A549 (cell line): Measurements from ENCODE around the gene FSCN2. TPM values are rescaled to one million over a fixed set of nuclear protein-coding genes. Genes with fewer than 3 reads are reported as not detected.

Experiments used
- ATAC-seq, 2 experiments: fragments of 200-7000 bp in 1 of 2; fragments of >200 bp in 1 of 2; cut with Nextera tagmentation in 1 of 2; cut with Tn5 transposase in 1 of 2; 3 replicates each; pipeline versions ENCODE4 v1.8.0 to v1.9.1; 2018 to 2020; ENCODE audit warnings: mild to moderate bottlenecking in 1 of 2, moderate library complexity in 1 of 2
- CTCF ChIA-PET: fragments of 300-600 bp; sonication (Branson Sonifier 250); formaldehyde crosslinking; extraction: SDS; loops from one replicate; lab custom pipeline; 2021; ENCODE audit warnings: antibody characterized with exemption, inconsistent platforms; lab: Yijun Ruan, JAX
- POLR2A ChIA-PET: fragments of 350-600 bp; formaldehyde crosslinking; extraction: SDS; loops from one replicate; lab custom pipeline; 2021; ENCODE audit warnings: antibody characterized with exemption, inconsistent platforms; lab: Yijun Ruan, JAX
- DNase-seq, 2 experiments: peaks; one replicate each; pipeline versions ENCODE4 v3.0.0 to v3.0.0-alpha.2; 2011 to 2016; ENCODE audit warnings: low read depth in 1 of 2, low spot score in 1 of 2
- FAIRE-seq: peaks from 2 replicates; lab custom pipeline; 2011; peaks lifted over from hg19 to GRCh38; lab: Jason Lieb, UNC
- H3K27ac ChIP-seq, 2 experiments: fragments of >200 bp; sonication (Bioruptor Twin); formaldehyde crosslinking; 3 replicates each; pipeline ENCODE4 v1.5.1; 2016 to 2017
- H3K4me1 ChIP-seq: fragments of >200 bp; sonication (Bioruptor Twin); formaldehyde crosslinking; 3 replicates; pipeline ENCODE4 v1.6.1; 2016
- H3K4me2 ChIP-seq: fragments of >200 bp; sonication (Bioruptor Twin); formaldehyde crosslinking; 3 replicates; pipeline ENCODE4 v1.6.1; 2016
- H3K4me3 ChIP-seq: fragments of >200 bp; sonication (Bioruptor Twin); formaldehyde crosslinking; 3 replicates; pipeline ENCODE4 v1.5.1; 2016
- H3K9me3 ChIP-seq: fragments of >200 bp; sonication (Bioruptor Twin); formaldehyde crosslinking; 3 replicates; pipeline ENCODE4 v1.6.1; 2016
- CHD4 ChIP-seq: fragments of 200-600 bp; sonication (generic); IDR thresholded peaks from 2 replicates; pipeline ENCODE4 v1.6.1; 2016; ENCODE audit warnings: antibody characterized with exemption, mild to moderate bottlenecking, borderline replicate concordance
- CTCF ChIP-seq: fragments of >200 bp; sonication (Bioruptor Twin); formaldehyde crosslinking; IDR thresholded peaks from 3 replicates; pipeline ENCODE4 v1.5.1; 2016
- EHMT2 ChIP-seq: fragments of 200-600 bp; sonication (generic); IDR thresholded peaks from 2 replicates; pipeline ENCODE4 v1.6.1; 2016; ENCODE audit warnings: antibody characterized with exemption, low read depth, mild to moderate bottlenecking, moderate library complexity
- ELK1 ChIP-seq: fragments of 150-350 bp; IDR thresholded peaks from 2 replicates; pipeline ENCODE4 v1.6.1; 2014; ENCODE audit warnings: low read depth, mild to moderate bottlenecking, low read length
- FOSL2 ChIP-seq, 2 experiments: fragments of 450-650 bp in 1 of 2; fragments of >200 bp in 1 of 2; sonication (Bioruptor Twin) in 1 of 2; formaldehyde crosslinking; IDR thresholded peaks; 2 replicates each; pipeline versions ENCODE4 v1.5.0 to v1.6.1; 2016 to 2020; ENCODE audit warnings: mild to moderate bottlenecking in 1 of 2, moderate library complexity in 1 of 2
- FOXS1 ChIP-seq: fragments of 250-450 bp; sonication (Bioruptor Pico); IDR thresholded peaks from 2 replicates; pipeline ENCODE4 v1.5.0; 2020; ENCODE audit warnings: mild to moderate bottlenecking, moderate library complexity
- GATA3 ChIP-seq: IDR thresholded peaks from 2 replicates; pipeline ENCODE4 v1.6.1; 2012; ENCODE audit warnings: borderline replicate concordance
- HEYL ChIP-seq: fragments of 250-450 bp; sonication (Bioruptor Pico); IDR thresholded peaks from 2 replicates; pipeline ENCODE4 v1.8.0; 2021; ENCODE audit warnings: mild to moderate bottlenecking, moderate library complexity
- HOXA7 ChIP-seq: fragments of 250-450 bp; sonication (Bioruptor Pico); IDR thresholded peaks from 2 replicates; pipeline ENCODE4 v1.5.0; 2020; ENCODE audit warnings: mild to moderate bottlenecking, moderate library complexity
- HOXB5 ChIP-seq: fragments of 250-450 bp; sonication (Bioruptor Pico); IDR thresholded peaks from 2 replicates; pipeline ENCODE4 v1.5.0; 2020; ENCODE audit warnings: mild to moderate bottlenecking, moderate library complexity
- JUN ChIP-seq, 2 experiments: fragments of >200 bp; sonication (Bioruptor Twin); formaldehyde crosslinking; IDR thresholded peaks; 2 replicates in 1 of 2; 3 replicates in 1 of 2; pipeline ENCODE4 v1.6.1; 2016 to 2017
- JUNB ChIP-seq: fragments of >200 bp; sonication (Bioruptor Twin); formaldehyde crosslinking; IDR thresholded peaks from 2 replicates; pipeline ENCODE4 v1.6.1; 2016
- KDM1A ChIP-seq: fragments of 200-600 bp; sonication (generic); IDR thresholded peaks from 2 replicates; pipeline ENCODE4 v1.6.1; 2016; ENCODE audit warnings: low read depth, mild to moderate bottlenecking
- KDM5A ChIP-seq: fragments of 200-600 bp; sonication (generic); IDR thresholded peaks from 2 replicates; pipeline ENCODE4 v1.6.1; 2016; ENCODE audit warnings: antibody characterized with exemption, mild to moderate bottlenecking
- MAFK ChIP-seq: fragments of 450-650 bp; IDR thresholded peaks from 2 replicates; pipeline ENCODE4 v1.6.1; 2014; ENCODE audit not compliant: partially characterized antibody
- NFE2L2 ChIP-seq: fragments of 150-350 bp; conservative IDR thresholded peaks from 2 replicates; pipeline ENCODE4 v1.6.1; 2014; ENCODE audit warnings: low read length
- NPAS2 ChIP-seq: fragments of 250-450 bp; sonication (Bioruptor Pico); IDR thresholded peaks from 2 replicates; pipeline ENCODE4 v1.8.0; 2022; ENCODE audit warnings: mild to moderate bottlenecking, moderate library complexity, borderline replicate concordance
- PHF8 ChIP-seq: fragments of 200-600 bp; sonication (generic); IDR thresholded peaks from 2 replicates; pipeline ENCODE4 v1.6.1; 2016; ENCODE audit warnings: low read depth, mild to moderate bottlenecking, antibody characterized with exemption, moderate library complexity, borderline replicate concordance
- RCOR1 ChIP-seq: fragments of 150-350 bp; IDR thresholded peaks from 2 replicates; pipeline ENCODE4 v1.6.1; 2014; ENCODE audit warnings: antibody characterized with exemption, low read length, low read depth
- RNF2 ChIP-seq: fragments of 200-600 bp; sonication (generic); IDR thresholded peaks from 2 replicates; pipeline ENCODE4 v1.6.1; 2016; ENCODE audit warnings: low read depth, mild to moderate bottlenecking, antibody characterized with exemption, moderate library complexity, borderline replicate concordance
- SREBF2 ChIP-seq: fragments of 450-650 bp; IDR thresholded peaks from 2 replicates; pipeline ENCODE4 v1.6.1; 2014; ENCODE audit warnings: mild to moderate bottlenecking, moderate library complexity
- TP53 ChIP-seq: fragments of 250-450 bp; sonication (Bioruptor Pico); IDR thresholded peaks from 2 replicates; pipeline ENCODE4 v1.5.0; 2021; ENCODE audit warnings: mild to moderate bottlenecking, moderate library complexity
- ZC3H11A ChIP-seq: fragments of 450-650 bp; IDR thresholded peaks from 2 replicates; pipeline ENCODE4 v1.6.1; 2014; ENCODE audit warnings: antibody characterized with exemption, mild to moderate bottlenecking
- ZFP36 ChIP-seq: fragments of 450-650 bp; IDR thresholded peaks from 2 replicates; pipeline ENCODE4 v1.6.1; 2014; ENCODE audit warnings: borderline replicate concordance; ENCODE audit not compliant: partially characterized antibody
- WGBS: methylation state at CpG from one replicate; pipeline ENCODE4 v1.1.6; 2017; ENCODE audit errors: missing lambda C conversion rate; 5-methylcytosine and 5-hydroxymethylcytosine counted together
- polyA plus RNA-seq, 4 experiments: library from polyadenylated mRNA; depleted of rRNA in 3 of 4; stranded (reverse); fragments of >200 nt; fragmentation: RNase III in 1 of 4; extraction: RNeasy Plus Mini Kit Qiagen cat#74134 plus additional on column Dnase treatment in 1 of 4; gene quantifications; 2 replicates in 3 of 4; 3 replicates in 1 of 4; pipeline ENCODE4 v1.2.3, GENCODE V29; 2011 to 2017
- TF ChIP-seq, protein P1 (sequence below): fragments of 250-450 bp; sonication (Bioruptor Pico); IDR thresholded peaks from 2 replicates; pipeline ENCODE4 v1.5.0; 2021; ENCODE audit warnings: mild to moderate bottlenecking, moderate library complexity, borderline replicate concordance
- TF ChIP-seq, protein P2 (sequence below): fragments of 450-650 bp; IDR thresholded peaks from 2 replicates; pipeline ENCODE4 v1.6.1; 2014; ENCODE audit warnings: antibody characterized with exemption
- TF ChIP-seq, protein P3 (sequence below): fragments of 200-600 bp; sonication (generic); IDR thresholded peaks from 2 replicates; pipeline ENCODE4 v1.6.1; 2016; ENCODE audit warnings: antibody characterized with exemption, mild to moderate bottlenecking, moderate library complexity
- TF ChIP-seq, protein P4 (sequence below): fragments of >200 bp; sonication (Bioruptor Twin); formaldehyde crosslinking; IDR thresholded peaks from 3 replicates; pipeline ENCODE4 v1.6.1; 2016

FSCN2 gene
- polyA plus RNA-seq, 2 of the 4 experiments (the other 2 are of a cell fraction): 0.84 to 1.3 TPM

GRCh38 chr17:81510785-81511553 lies 17.2 kb upstream of the FSCN2 start:
- POLR2A ChIA-PET: interaction anchor here (0.6 to 2.1 kb wide), 3 partner anchors 11 to 90 kb away, joined by 3 to 7 read pairs (median 3); partner anchors contain the start of gene FAAP100
- no peak for TF ChIP-seq ELK1
- no peak for TF ChIP-seq HOXB5 (CRISPR knock-in tag)
- TF ChIP-seq, protein P1, sequence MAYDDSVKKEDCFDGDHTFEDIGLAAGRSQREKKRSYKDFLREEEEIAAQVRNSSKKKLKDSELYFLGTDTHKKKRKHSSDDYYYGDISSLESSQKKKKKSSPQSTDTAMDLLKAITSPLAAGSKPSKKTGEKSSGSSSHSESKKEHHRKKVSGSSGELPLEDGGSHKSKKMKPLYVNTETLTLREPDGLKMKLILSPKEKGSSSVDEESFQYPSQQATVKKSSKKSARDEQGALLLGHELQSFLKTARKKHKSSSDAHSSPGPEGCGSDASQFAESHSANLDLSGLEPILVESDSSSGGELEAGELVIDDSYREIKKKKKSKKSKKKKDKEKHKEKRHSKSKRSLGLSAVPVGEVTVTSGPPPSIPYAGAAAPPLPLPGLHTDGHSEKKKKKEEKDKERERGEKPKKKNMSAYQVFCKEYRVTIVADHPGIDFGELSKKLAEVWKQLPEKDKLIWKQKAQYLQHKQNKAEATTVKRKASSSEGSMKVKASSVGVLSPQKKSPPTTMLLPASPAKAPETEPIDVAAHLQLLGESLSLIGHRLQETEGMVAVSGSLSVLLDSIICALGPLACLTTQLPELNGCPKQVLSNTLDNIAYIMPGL (CRISPR knock-in tag): no peak
- TF ChIP-seq, protein P2, sequence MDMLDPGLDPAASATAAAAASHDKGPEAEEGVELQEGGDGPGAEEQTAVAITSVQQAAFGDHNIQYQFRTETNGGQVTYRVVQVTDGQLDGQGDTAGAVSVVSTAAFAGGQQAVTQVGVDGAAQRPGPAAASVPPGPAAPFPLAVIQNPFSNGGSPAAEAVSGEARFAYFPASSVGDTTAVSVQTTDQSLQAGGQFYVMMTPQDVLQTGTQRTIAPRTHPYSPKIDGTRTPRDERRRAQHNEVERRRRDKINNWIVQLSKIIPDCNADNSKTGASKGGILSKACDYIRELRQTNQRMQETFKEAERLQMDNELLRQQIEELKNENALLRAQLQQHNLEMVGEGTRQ: 0 out of 2 replicates have a peak, but pooled peaks have one; percentile 3
- no peak for TF ChIP-seq HOXA7 (CRISPR knock-in tag)
- TF ChIP-seq RNF2: 0 out of 2 replicates have a peak, but pooled peaks have one; percentile 30
- TF ChIP-seq CTCF: no peak
- TF ChIP-seq, protein P3, sequence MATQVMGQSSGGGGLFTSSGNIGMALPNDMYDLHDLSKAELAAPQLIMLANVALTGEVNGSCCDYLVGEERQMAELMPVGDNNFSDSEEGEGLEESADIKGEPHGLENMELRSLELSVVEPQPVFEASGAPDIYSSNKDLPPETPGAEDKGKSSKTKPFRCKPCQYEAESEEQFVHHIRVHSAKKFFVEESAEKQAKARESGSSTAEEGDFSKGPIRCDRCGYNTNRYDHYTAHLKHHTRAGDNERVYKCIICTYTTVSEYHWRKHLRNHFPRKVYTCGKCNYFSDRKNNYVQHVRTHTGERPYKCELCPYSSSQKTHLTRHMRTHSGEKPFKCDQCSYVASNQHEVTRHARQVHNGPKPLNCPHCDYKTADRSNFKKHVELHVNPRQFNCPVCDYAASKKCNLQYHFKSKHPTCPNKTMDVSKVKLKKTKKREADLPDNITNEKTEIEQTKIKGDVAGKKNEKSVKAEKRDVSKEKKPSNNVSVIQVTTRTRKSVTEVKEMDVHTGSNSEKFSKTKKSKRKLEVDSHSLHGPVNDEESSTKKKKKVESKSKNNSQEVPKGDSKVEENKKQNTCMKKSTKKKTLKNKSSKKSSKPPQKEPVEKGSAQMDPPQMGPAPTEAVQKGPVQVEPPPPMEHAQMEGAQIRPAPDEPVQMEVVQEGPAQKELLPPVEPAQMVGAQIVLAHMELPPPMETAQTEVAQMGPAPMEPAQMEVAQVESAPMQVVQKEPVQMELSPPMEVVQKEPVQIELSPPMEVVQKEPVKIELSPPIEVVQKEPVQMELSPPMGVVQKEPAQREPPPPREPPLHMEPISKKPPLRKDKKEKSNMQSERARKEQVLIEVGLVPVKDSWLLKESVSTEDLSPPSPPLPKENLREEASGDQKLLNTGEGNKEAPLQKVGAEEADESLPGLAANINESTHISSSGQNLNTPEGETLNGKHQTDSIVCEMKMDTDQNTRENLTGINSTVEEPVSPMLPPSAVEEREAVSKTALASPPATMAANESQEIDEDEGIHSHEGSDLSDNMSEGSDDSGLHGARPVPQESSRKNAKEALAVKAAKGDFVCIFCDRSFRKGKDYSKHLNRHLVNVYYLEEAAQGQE: no peak; the same call in 1 of the 2 replicates
- no peak for TF ChIP-seq ZFP36
- TF ChIP-seq KDM1A: no peak
- no peak for TF ChIP-seq TP53 (CRISPR knock-in tag)
- TF ChIP-seq CHD4: no peak
- TF ChIP-seq JUNB: no peak
- TF ChIP-seq PHF8: no peak
- TF ChIP-seq NFE2L2: no peak
- no peak for TF ChIP-seq FOSL2 (IDR thresholded peaks at IDR 0.05)
- no peak for TF ChIP-seq FOSL2 (CRISPR knock-in tag; IDR thresholded peaks at IDR 0.05)
- no peak for TF ChIP-seq HEYL (CRISPR knock-in tag)
- TF ChIP-seq SREBF2: no peak
- no peak for TF ChIP-seq NPAS2 (CRISPR knock-in tag)
- TF ChIP-seq FOXS1 (CRISPR knock-in tag): no peak
- no peak for TF ChIP-seq MAFK
- TF ChIP-seq RCOR1: no peak
- peak; percentile 5; the same call in 1 of the 2 replicates for TF ChIP-seq KDM5A
- TF ChIP-seq, protein P4, sequence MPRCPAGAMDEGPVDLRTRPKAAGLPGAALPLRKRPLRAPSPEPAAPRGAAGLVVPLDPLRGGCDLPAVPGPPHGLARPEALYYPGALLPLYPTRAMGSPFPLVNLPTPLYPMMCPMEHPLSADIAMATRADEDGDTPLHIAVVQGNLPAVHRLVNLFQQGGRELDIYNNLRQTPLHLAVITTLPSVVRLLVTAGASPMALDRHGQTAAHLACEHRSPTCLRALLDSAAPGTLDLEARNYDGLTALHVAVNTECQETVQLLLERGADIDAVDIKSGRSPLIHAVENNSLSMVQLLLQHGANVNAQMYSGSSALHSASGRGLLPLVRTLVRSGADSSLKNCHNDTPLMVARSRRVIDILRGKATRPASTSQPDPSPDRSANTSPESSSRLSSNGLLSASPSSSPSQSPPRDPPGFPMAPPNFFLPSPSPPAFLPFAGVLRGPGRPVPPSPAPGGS: peak; percentile 11; the same call in 1 of the 3 replicates
- TF ChIP-seq GATA3: 0 out of 2 replicates have a peak, but pooled peaks have one; percentile 29
- no peak for TF ChIP-seq EHMT2
- TF ChIP-seq ZC3H11A: no peak
- TF ChIP-seq JUN (IDR thresholded peaks at IDR 0.05): peak in 1 of 2 experiments; percentile 4; a peak in 2 of 5 replicates

More at GRCh38 chr17:81510785-81511553, 17.2 kb upstream of the FSCN2 start:
- H3K4me3 ChIP-seq: peak overlapping the region; percentile 83
- CTCF ChIA-PET: interaction anchor here (0.7 to 3.4 kb wide), 9 partner anchors 7 to 258 kb away, joined by 3 to 18 read pairs (median 5); no protein-coding TSS in a partner anchor
- ATAC-seq (no peak), DNase-seq (peak in 1 of 2 experiments; percentile 65), FAIRE-seq (no peak)
- H3K9me3 ChIP-seq: no peaks in the 10 kb centered on the region
- H3K27ac ChIP-seq: peak overlapping the region; percentile 99
- H3K4me1 ChIP-seq: peaks cover 11% of the 10 kb centered on the region
- 2% methylated on average over 45 of the region's 48 CpGs for WGBS
- peak overlapping the region; percentile 82 for H3K4me2 ChIP-seq
